ENCODE data around the gene NRCAM. TPM values are rescaled to one million over a fixed set of nuclear protein-coding genes. Genes with fewer than 3 reads are reported as not detected.

The NRCAM gene
- total RNA-seq, 1 donor from 2014 or later, result 9.5 TPM

DNA sequence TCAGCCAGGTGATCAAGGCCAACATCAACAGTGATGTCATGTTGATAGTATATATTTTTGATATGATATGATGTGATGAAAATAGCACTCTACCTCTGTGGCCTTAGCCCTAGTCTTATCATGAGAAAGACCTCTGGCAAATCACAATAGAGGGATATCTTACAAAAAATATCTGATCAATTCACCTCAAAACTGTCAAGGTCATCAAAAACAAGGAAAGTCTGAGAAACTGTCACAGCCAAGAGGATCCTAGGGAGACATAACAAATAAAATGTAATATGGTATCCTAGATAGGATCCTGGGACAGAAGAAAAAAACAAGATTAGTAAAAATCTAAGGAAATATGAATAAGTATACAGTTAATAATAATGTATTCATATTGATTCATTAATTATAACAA is 92.6 kb downstream of the NRCAM start:
- TF ChIP-seq, protein P1, sequence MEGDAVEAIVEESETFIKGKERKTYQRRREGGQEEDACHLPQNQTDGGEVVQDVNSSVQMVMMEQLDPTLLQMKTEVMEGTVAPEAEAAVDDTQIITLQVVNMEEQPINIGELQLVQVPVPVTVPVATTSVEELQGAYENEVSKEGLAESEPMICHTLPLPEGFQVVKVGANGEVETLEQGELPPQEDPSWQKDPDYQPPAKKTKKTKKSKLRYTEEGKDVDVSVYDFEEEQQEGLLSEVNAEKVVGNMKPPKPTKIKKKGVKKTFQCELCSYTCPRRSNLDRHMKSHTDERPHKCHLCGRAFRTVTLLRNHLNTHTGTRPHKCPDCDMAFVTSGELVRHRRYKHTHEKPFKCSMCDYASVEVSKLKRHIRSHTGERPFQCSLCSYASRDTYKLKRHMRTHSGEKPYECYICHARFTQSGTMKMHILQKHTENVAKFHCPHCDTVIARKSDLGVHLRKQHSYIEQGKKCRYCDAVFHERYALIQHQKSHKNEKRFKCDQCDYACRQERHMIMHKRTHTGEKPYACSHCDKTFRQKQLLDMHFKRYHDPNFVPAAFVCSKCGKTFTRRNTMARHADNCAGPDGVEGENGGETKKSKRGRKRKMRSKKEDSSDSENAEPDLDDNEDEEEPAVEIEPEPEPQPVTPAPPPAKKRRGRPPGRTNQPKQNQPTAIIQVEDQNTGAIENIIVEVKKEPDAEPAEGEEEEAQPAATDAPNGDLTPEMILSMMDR (IDR thresholded peaks at IDR 0.05), result no peak
- no peak overlapping the region for H3K4me3 Mint-ChIP-seq (ENCODE audit: unreplicated experiment)
- peaks cover 23% of the 10 kb centered on the region for H3K4me1 Mint-ChIP-seq (ENCODE audit: low read depth)
- DNase-seq (ENCODE audit: low spot score), result no peak
- H3K36me3 Mint-ChIP-seq (ENCODE audit: low read depth), result no peaks in the 10 kb centered on the region
- no peaks in the 10 kb centered on the region for H3K27me3 Mint-ChIP-seq (ENCODE audit: low read depth)
- H3K9me3 Mint-ChIP-seq (ENCODE audit: low read depth), result peaks cover 3% of the 10 kb centered on the region
- no peak overlapping the region for H3K27ac Mint-ChIP-seq (ENCODE audit: unreplicated experiment)

DNA sequence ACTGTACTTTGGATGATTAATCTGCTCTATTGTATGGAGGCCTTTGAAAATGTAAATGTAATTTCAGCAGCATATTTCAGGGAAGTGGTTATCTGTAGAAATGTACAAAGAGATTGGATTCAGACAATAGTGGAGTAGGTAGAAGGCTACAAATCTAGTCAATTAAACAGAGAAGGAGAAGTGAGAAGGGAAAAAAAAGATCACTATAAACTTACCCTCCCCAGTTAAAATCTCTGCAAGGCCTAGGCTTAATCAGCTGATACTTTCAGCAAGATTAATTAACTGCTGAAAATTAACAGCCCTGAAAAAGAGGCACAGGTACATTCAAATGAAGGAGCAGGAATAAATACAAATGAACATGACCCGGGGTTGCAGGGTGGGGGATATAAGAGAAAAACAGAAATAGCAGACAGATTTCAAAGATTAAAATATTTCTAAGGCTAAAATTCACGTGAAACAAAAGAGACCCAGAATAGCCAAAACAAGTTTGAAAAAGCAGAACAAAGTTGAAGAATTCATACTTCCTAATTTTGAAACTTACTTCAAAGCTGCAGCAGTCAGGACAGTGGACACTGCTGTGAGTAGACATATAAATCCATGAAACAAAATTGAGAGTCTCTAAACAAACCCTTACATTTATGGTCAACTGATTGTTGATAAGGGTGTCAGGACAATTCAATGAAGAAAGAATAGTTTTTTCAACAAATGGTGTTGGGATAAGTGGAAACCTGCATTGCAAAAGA is 96.0 kb downstream of the NRCAM start:
- Mint-ChIP-seq H3K36me3 (ENCODE audit: low read depth) (no peaks in the 10 kb centered on the region), H3K9me3 (ENCODE audit: low read depth) (peaks cover 3% of the 10 kb centered on the region), H3K4me1 (ENCODE audit: low read depth) (peaks cover 9% of the 10 kb centered on the region), H3K4me3 (ENCODE audit: unreplicated experiment) (no peak overlapping the region), H3K27ac (ENCODE audit: unreplicated experiment) (no peak overlapping the region), H3K27me3 (ENCODE audit: low read depth) (no peaks in the 10 kb centered on the region)
- TF ChIP-seq, protein P1 (IDR thresholded peaks at IDR 0.05), result no peak
- DNase-seq (ENCODE audit: low spot score), result no peak

DNA sequence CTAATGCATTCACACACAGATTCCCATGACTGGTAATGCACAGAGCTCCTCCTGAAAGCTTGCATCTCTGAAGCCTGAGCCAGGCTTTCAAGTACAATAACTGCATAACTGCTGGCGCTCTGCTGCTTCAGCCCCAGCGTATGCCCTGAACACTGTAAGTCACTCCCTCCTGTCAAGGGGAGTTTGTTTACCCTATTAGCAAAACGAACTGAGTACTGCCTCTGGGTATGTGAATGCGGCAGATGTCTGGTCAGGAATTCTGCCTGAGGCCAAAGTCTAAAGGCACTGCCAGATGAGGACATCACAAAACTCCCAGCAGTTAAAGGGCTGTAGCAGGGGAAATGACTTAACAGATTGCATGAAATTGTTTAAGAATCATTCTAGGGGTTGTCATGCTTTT is 97.7 kb downstream of the NRCAM start:
- no peaks in the 10 kb centered on the region for H3K36me3 Mint-ChIP-seq (ENCODE audit: low read depth)
- H3K9me3 Mint-ChIP-seq (ENCODE audit: low read depth), result peaks cover 3% of the 10 kb centered on the region
- peak overlapping the region; percentile 5 for H3K27ac Mint-ChIP-seq (ENCODE audit: unreplicated experiment)
- peaks cover 9% of the 10 kb centered on the region for H3K4me1 Mint-ChIP-seq (ENCODE audit: low read depth)
- DNase-seq (ENCODE audit: low spot score), result no peak
- H3K4me3 Mint-ChIP-seq (ENCODE audit: unreplicated experiment), result no peak overlapping the region
- H3K27me3 Mint-ChIP-seq (ENCODE audit: low read depth), result no peaks in the 10 kb centered on the region
- TF ChIP-seq, protein P1 (IDR thresholded peaks at IDR 0.05), result no peak

DNA sequence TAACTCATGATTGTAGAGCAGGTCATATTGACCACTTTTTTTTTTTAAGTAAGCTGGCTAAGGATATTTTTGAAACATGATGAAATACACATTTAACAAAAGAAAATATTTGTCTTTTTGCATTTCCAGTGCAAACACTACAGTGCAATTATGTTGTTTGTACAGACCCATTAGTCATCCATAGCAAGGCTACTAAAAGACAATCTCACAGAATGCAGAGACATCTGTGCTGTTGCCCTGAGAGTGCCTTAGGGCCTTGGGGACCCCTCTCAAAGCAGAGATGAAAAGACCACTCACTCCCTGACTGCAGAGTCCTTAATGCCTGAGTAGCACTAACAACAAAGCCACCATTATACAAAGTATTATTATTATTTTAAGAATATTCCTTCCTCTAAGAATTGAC is 104.5 kb downstream of the NRCAM start:
- H3K4me1 Mint-ChIP-seq (ENCODE audit: low read depth), result peaks cover 25% of the 10 kb centered on the region
- no peaks in the 10 kb centered on the region for H3K9me3 Mint-ChIP-seq (ENCODE audit: low read depth)
- H3K36me3 Mint-ChIP-seq (ENCODE audit: low read depth), result no peaks in the 10 kb centered on the region
- no peaks in the 10 kb centered on the region for H3K27me3 Mint-ChIP-seq (ENCODE audit: low read depth)
- DNase-seq (ENCODE audit: low spot score), result no peak
- H3K27ac Mint-ChIP-seq (ENCODE audit: unreplicated experiment), result no peak overlapping the region
- TF ChIP-seq, protein P1 (IDR thresholded peaks at IDR 0.05), result no peak
- no peak overlapping the region for H3K4me3 Mint-ChIP-seq (ENCODE audit: unreplicated experiment)

DNA sequence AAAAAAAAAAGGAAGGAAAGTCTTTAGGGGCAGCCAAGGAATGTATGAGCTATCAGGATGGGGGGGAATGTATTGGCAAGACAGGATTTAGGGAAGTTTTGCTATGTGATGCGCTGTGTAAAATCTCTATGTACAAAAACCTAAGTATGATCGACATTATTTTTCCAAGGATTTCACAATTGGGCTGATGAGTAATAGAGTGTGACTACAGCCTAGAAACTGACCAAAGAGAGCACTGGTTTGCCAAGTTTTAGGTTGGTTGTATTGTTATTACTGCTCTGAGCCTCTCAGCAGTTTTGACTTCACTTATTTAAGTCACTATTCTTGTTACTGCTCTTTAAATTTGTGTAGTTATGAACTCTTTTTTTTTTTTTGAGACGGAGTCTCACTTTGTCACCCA is 107.3 kb downstream of the NRCAM start:
- Mint-ChIP-seq H3K4me1 (ENCODE audit: low read depth) (peaks cover 25% of the 10 kb centered on the region), H3K9me3 (ENCODE audit: low read depth) (no peaks in the 10 kb centered on the region), H3K4me3 (ENCODE audit: unreplicated experiment) (no peak overlapping the region), H3K27me3 (ENCODE audit: low read depth) (no peaks in the 10 kb centered on the region), H3K36me3 (ENCODE audit: low read depth) (no peaks in the 10 kb centered on the region), H3K27ac (ENCODE audit: unreplicated experiment) (peak overlapping the region; percentile 87)
- DNase-seq (ENCODE audit: low spot score), result no peak
- TF ChIP-seq, protein P1 (IDR thresholded peaks at IDR 0.05), result no peak
